ENCODE measurements around the gene PITPNC1.
"Not testable (repeated sequence)": the region's sequence is repeated elsewhere in the genome, so short reads cannot be mapped to it uniquely, and the experiment has no call there.

- TF ChIP-seq CTCF, EP300 (IDR thresholded peaks at IDR 0.05): not testable (repeated sequence)
Observed at GRCh38 chr17:67480959-67481358, 103.9 kb downstream of the PITPNC1 start.
